Breast epithelium (tissue), 4 donors: Measurements from ENCODE around the gene NFXL1. TPM values are rescaled to one million over a fixed set of nuclear protein-coding genes. Genes with fewer than 3 reads are reported as not detected.

Source experiments
- DNase-seq, 2 donors: peaks; one replicate each; pipeline ENCODE4 v3.0.0-alpha.2; 2019; ENCODE audit warnings: low spot score in 2 of 2
- H3K27ac ChIP-seq, 2 donors: fragments of 200-600 bp; sonication (generic) in 1 of 2; one replicate each; pipeline ENCODE4 v1.5.1; 2016 to 2019; ENCODE audit warnings: mild to moderate bottlenecking in 1 of 2
- H3K27me3 ChIP-seq, 2 donors: fragments of 200-600 bp; sonication (generic) in 1 of 2; one replicate each; pipeline versions ENCODE4 v1.5.1 to v1.6.0; 2017 to 2019; ENCODE audit warnings: control low read depth in 1 of 2, mild to moderate bottlenecking in 1 of 2
- H3K36me3 ChIP-seq: fragments of 200-600 bp; one replicate; pipeline ENCODE4 v1.5.1; 2019
- H3K4me1 ChIP-seq, 2 donors: fragments of 200-600 bp; sonication (generic); one replicate each; pipeline ENCODE4 v1.5.1; 2016 to 2019; ENCODE audit warnings: control low read depth in 1 of 2
- H3K4me3 ChIP-seq, 3 donors: fragments of 200-600 bp; sonication (generic); 1 replicate in 2 of 3; 2 replicates in 1 of 3; pipeline ENCODE4 v1.5.1; 2016 to 2019; ENCODE audit warnings: mild to moderate bottlenecking in 3 of 3, moderate library complexity in 2 of 3
- H3K9me3 ChIP-seq, 2 donors: fragments of 200-600 bp; sonication (generic) in 1 of 2; one replicate each; pipeline ENCODE4 v1.5.1; 2016 to 2019; ENCODE audit warnings: control low read depth in 1 of 2
- POLR2A ChIP-seq: fragments of 450-650 bp; IDR thresholded peaks from one replicate; pipeline ENCODE4 v1.6.1; 2016; ENCODE audit warnings: antibody characterized with exemption, mild to moderate bottlenecking, moderate library complexity
- POLR2AphosphoS5 ChIP-seq, 3 donors: sonication (generic); formaldehyde crosslinking; IDR thresholded peaks; one replicate each; pipeline ENCODE4 v1.6.1; 2017; ENCODE audit warnings: antibody characterized with exemption in 3 of 3
- intact Hi-C: fragments of 100-400 bp; cut with DNase I; formaldehyde crosslinking; loops from one replicate; pipeline ENCODE4 v1.15.1; 2023; ENCODE audit warnings: low total_unique reads
- total RNA-seq, 3 donors: library from RNA; depleted of rRNA; stranded (reverse); fragments of >200 nt; gene quantifications; one replicate each; pipeline ENCODE4 v1.1.0, GENCODE V29; 2016
- TF ChIP-seq, protein P1 (sequence below), 3 donors: fragments of 450-650 bp; IDR thresholded peaks; one replicate each; pipeline ENCODE4 v1.5.1; 2016 to 2017; ENCODE audit warnings: antibody characterized with exemption in 3 of 3, mild to moderate bottlenecking in 3 of 3, moderate library complexity in 3 of 3

The NFXL1 gene
- total RNA-seq, 3 donors from 2014 or later, result 12.5 to 22.7 (median 20.0) TPM

DNA sequence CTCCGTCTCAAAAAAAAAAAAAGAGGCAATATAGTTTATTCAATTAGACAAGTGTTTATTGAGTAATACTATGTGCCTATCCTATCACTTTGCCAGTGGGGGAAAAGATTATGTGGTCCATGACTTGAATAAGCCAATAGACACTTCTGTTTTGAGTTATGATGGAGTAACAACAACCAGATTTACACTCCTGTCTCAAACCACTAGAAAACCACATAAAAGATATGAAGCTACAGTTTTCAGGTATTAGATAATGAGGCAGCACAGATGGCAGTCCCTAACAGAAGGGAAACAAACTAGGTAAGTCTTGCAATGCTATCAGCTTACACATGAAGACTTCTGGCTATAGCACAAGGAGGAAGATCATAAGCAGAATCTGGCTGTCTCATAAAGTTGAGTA lies 22.5 kb downstream of the NFXL1 start:
- no peaks in the 10 kb centered on the region for H3K4me1 ChIP-seq
- H3K4me3 ChIP-seq, result no peak overlapping the region
- H3K9me3 ChIP-seq, result no peaks in the 10 kb centered on the region
- peaks cover 12% of the 10 kb centered on the region for H3K36me3 ChIP-seq
- TF ChIP-seq POLR2A, result no peak
- TF ChIP-seq, protein P1, sequence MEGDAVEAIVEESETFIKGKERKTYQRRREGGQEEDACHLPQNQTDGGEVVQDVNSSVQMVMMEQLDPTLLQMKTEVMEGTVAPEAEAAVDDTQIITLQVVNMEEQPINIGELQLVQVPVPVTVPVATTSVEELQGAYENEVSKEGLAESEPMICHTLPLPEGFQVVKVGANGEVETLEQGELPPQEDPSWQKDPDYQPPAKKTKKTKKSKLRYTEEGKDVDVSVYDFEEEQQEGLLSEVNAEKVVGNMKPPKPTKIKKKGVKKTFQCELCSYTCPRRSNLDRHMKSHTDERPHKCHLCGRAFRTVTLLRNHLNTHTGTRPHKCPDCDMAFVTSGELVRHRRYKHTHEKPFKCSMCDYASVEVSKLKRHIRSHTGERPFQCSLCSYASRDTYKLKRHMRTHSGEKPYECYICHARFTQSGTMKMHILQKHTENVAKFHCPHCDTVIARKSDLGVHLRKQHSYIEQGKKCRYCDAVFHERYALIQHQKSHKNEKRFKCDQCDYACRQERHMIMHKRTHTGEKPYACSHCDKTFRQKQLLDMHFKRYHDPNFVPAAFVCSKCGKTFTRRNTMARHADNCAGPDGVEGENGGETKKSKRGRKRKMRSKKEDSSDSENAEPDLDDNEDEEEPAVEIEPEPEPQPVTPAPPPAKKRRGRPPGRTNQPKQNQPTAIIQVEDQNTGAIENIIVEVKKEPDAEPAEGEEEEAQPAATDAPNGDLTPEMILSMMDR (IDR thresholded peaks at IDR 0.05), result no peak
- no peak for TF ChIP-seq POLR2AphosphoS5 (IDR thresholded peaks at IDR 0.05)
- no peak for DNase-seq
- H3K27ac ChIP-seq, result no peak overlapping the region
- intact Hi-C loops, result no loop called here
- no peaks in the 10 kb centered on the region for H3K27me3 ChIP-seq

DNA sequence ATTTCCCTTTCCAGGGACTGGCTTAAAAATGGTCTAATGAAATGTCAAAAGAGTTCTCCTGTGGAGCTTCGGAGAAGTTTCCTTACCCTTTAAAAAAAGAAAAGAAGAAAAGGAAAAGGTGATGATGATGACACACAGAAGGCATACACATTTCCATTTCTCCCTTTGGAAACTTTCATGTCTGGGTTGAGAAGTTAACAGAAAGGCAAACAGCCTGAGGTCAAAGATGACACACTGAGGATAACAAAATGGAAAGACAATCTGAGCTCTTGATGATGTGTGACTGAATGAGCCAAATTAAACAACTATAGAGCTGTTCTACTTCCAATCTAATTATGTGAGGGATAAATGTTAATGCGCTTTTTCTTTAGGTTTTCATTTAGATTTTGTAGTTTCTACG lies 32.2 kb downstream of the NFXL1 start:
- intact Hi-C loops, result no loop called here
- no peaks in the 10 kb centered on the region for H3K36me3 ChIP-seq
- H3K27me3 ChIP-seq, result no peaks in the 10 kb centered on the region
- no peak for DNase-seq
- H3K9me3 ChIP-seq, result no peaks in the 10 kb centered on the region
- no peak overlapping the region for H3K4me3 ChIP-seq
- H3K27ac ChIP-seq, result no peak overlapping the region
- H3K4me1 ChIP-seq, result no peaks in the 10 kb centered on the region
- TF ChIP-seq, protein P1 (IDR thresholded peaks at IDR 0.05), result no peak
- TF ChIP-seq POLR2A, result no peak
- no peak for TF ChIP-seq POLR2AphosphoS5 (IDR thresholded peaks at IDR 0.05)

DNA sequence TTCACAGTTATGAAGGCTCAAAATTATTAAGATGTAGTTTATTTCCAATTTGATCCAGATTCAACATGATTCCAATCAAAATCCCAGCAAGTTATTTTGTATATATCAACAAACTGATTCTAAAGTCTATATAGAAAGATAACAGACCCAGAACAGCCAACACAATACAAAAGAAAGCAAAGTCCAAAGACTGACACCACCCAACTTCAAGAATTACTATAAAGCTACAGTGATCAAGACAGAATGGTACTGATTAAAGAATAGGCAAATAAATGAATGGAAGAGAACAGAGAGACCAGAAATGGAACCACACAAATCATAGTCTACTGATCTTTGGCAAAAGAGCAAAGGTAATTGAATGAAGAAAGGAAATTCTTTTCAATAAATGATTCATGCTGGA lies 34.9 kb downstream of the NFXL1 start:
- intact Hi-C loops, result no loop called here
- peaks cover 8% of the 10 kb centered on the region for H3K36me3 ChIP-seq

DNA sequence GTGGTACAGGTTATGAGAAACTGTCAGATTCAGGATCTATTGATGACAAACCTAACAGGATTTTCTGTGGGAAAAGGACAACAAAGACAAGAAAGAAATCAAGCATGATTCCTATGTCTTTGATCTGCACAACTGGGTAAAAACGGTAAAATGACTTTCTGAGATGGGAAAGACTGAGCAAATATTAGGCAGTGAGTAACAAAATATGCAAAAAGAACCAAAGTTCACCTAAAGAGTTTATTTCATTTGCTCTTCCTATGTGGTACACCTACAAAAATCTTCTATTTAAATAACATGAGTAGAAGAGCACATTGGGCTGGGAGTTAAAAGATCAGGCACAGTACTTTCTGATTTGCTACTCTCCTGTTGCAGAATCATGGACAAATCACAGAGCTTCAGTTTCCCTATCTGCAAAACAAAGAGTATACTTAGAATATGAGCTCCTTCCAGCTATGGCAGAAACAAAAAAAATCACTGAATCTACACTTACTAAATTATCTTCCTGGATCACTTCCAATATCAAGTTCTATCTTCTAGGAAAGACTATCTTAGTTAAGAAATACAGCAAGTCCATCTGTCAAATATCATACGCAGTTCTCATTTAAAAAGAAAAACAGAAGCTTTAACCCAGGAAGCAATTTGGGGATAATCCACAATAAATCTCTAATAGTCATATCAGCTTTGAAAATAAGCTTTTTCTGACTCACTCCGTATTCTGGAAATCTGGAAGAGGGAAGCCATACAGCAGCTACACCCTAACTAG lies 37.4 kb downstream of the NFXL1 start:
- Histone ChIP-seq H3K36me3 (peaks cover 16% of the 10 kb centered on the region), H3K9me3 (peaks cover 9 to 18% of the 10 kb centered on the region in 2 donors), H3K4me3 (no peak overlapping the region), H3K27me3 (no peaks in the 10 kb centered on the region), H3K27ac (no peak overlapping the region), H3K4me1 (no peaks in the 10 kb centered on the region)
- TF ChIP-seq POLR2AphosphoS5 (IDR thresholded peaks at IDR 0.05), result no peak
- TF ChIP-seq POLR2A, result no peak
- DNase-seq, result no peak
- intact Hi-C loops, result no loop called here

More for the DNA sequence above, 34.9 kb downstream of the NFXL1 start:
- TF ChIP-seq POLR2A, result no peak
- TF ChIP-seq, protein P1 (IDR thresholded peaks at IDR 0.05), result no peak
- no peak for TF ChIP-seq POLR2AphosphoS5 (IDR thresholded peaks at IDR 0.05)
- Histone ChIP-seq H3K27me3 (no peaks in the 10 kb centered on the region), H3K27ac (no peak overlapping the region), H3K9me3 (peaks cover 0 to 2% of the 10 kb centered on the region in 2 donors), H3K4me3 (no peak overlapping the region), H3K4me1 (no peaks in the 10 kb centered on the region)
- DNase-seq, result no peak

DNA sequence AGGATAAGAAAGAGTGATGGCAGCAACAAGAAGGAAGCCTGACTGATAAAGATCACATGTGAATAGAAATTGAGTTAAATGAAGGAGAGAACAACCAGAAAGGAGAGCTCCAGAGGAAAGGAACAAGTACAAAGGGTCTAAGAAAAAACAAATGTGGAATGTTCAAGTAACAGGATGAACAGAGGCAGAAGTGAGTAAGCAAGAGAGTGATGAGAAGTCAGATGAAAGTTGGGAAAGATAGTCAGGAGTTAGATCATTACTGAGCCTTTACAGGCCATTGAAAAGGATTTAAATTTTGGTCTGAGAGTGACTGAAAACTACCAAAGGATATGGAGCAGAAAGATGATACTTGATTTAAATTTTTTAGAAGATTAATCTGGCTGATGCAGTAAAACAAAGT lies 38.1 kb downstream of the NFXL1 start:
- DNase-seq, result no peak
- no peak for TF ChIP-seq POLR2A
- TF ChIP-seq POLR2AphosphoS5 (IDR thresholded peaks at IDR 0.05), result no peak
- TF ChIP-seq, protein P1 (IDR thresholded peaks at IDR 0.05), result no peak
- Histone ChIP-seq H3K27me3 (no peaks in the 10 kb centered on the region), H3K9me3 (peaks cover 9 to 18% of the 10 kb centered on the region in 2 donors), H3K4me1 (no peaks in the 10 kb centered on the region), H3K4me3 (no peak overlapping the region), H3K27ac (no peak overlapping the region), H3K36me3 (peaks cover 16% of the 10 kb centered on the region)
- intact Hi-C loops, result no loop called here
